ENCODE measurements around the gene TCF21. TPM values are rescaled to one million over a fixed set of nuclear protein-coding genes. Genes with fewer than 3 reads are reported as not detected.
"Not testable (repeated sequence)": the region's sequence is repeated elsewhere in the genome, so short reads cannot be mapped to it uniquely, and the experiment has no call there.

Gene TCF21
- total RNA-seq (2014; rRNA removed; shearing (Covaris generic)), result not detected in 2 replicates

DNA sequence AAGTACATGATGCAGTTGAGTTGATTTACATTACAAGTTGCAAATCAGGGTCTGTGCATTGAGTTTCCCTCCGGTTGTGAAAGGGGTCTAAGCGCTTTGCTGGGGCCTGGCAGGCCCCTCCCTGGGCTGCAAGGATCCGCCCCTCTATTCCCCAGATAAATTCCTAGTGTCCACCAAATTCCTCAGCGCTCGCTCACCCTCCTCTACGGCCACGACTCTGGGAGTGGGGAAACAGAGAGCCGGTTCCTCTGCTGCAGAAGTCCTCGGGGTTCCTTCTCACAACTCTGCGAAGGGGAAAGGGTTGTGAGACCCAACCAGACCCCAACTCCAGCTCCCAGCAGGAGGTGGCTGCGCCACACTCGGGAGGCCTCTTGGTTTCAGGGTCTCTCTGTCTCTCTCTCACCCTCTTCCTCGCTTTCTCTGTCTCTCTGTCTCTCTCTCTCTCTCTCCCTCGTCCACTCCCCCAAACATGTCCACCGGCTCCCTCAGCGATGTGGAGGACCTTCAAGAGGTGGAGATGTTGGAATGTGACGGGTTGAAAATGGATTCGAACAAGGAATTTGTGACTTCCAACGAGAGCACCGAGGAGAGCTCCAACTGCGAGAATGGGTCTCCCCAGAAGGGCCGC, at the start of gene TCF21:
Gene TCF21, plus strand, starts transcription at position 185 of the 628 bp plus-strand sequence. Its CDS starts 285 bp downstream, at position 470.
- in situ Hi-C loops (cut with HindIII; ENCODE audit: low sequenced_read_pairs), result no loop called here
- no peak for DNase-seq (ENCODE audit: low spot score)

- no peak for DNase-seq (ENCODE audit: low spot score)
- in situ Hi-C loops (cut with HindIII; ENCODE audit: low sequenced_read_pairs), result no loop called here
Observed at GRCh38 chr6:133841176-133841575, 47.7 kb upstream of the TCF21 start.

DNA sequence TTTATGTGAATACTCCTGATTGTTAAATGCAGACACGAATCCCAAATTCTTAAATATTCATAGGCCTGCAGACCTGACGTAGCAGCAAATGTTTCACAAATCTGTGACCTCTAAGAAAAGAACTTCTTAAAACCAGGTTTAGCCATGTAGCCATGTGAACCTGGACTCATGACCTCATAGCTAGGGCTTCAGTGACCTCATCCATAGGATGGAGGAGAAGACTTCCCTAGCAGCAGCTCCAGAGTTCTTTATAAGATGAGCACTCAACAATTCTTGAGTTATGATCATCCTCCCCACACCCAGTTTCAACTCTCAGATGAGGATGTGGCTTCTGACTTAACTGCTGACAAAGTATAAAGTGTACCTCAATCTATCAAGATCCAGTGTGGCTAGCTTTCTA, 45.8 kb upstream of the TCF21 start:
- in situ Hi-C loops (cut with HindIII; ENCODE audit: low sequenced_read_pairs), result no loop called here

GRCh38 chr6:133844709-133845108, 44.2 kb upstream of the TCF21 start:
- no peak for DNase-seq (ENCODE audit: low spot score)
- in situ Hi-C loops (cut with HindIII; ENCODE audit: low sequenced_read_pairs), result no loop called here

More for the DNA sequence above, 45.8 kb upstream of the TCF21 start:
- DNase-seq (ENCODE audit: low spot score), result no peak

- no peak for DNase-seq (ENCODE audit: low spot score)
- in situ Hi-C loops (cut with HindIII; ENCODE audit: low sequenced_read_pairs), result no loop called here
Observed at GRCh38 chr6:133854041-133854363, 34.9 kb upstream of the TCF21 start.

DNA sequence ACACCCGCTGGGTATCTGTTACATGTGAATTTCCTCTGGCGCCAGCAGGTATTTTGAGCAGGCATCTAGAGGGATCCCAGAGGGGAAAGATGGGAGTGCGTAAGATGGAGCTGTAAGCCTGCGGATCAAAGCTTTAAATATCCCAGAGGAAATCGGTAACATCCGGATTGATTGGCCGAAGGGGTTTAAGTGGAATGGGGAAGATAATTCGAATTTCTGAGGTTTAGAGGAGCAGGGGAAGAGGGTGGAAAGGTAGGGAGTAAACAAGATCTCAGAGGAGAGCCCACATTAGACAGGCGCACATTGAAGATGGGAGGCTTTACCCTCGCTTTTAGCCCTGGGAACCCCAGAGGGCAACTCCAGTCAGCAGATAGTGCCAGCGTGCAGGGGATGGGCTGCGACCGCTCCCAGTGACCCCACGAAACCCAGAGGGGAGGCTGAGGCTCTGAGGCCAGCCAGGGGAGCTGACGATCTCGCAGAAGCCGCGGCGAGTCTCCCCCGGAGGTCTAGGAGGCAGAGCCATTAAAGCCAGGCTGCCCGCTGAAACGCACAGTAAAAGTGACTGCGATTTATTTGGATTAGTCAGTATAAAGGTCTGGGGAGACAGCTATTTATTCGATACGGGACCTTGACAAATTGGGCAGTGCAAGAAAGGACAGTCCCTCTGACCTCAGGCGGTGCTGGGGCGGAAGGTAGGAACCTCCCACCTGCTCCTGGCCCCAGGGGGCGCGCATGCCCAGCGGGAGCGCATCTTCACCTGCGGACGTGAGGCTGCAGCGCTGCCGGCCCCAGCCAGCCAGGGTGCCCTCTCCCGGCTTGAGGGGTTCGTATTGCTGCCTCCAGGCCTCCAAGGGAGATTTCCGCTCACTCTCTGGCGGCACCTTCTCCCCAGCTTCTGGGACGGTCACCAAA, 34.3 kb upstream of the TCF21 start:
- DNase-seq (ENCODE audit: low spot score), result no peak
- in situ Hi-C loops (cut with HindIII; ENCODE audit: low sequenced_read_pairs), result no loop called here

DNA sequence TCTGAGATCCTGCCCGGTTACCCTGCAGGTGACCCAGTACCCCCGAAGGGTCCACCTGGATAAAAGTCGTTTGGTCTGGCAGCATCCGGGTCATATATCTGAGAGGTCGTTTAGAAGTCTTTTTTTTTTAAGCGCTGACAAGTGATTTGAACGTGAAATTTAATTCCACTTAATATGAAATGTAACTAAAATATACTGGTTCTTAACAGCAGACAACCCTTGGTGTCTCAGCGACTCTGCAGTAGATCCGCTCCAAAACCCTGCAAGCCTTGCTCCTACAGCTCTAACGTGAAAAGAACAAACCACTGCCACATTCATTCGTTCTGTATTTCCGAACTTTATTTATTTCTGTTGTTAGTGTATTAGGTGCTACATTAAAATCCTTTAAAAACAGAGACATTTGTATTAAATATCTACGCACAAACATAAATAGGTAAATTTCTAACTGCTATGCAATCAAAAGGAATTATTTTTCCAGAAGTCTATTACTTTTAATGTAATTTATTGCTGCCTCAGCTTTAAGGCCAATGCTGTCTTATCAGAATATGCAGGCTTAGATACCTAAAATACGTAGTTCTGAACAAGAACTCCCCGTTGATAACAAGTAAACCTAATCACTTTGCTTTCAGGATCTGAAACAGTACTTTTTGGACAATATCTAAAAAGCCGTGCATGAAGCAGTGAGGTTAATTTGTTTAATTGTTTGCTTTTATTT, 33.5 kb upstream of the TCF21 start:
- DNase-seq (ENCODE audit: low spot score), result no peak
- in situ Hi-C loops (cut with HindIII; ENCODE audit: low sequenced_read_pairs), result no loop called here

GRCh38 chr6:133855991-133856370, 32.9 kb upstream of the TCF21 start:
- in situ Hi-C loops (cut with HindIII; ENCODE audit: low sequenced_read_pairs), result no loop called here
- no peak for DNase-seq (ENCODE audit: low spot score)

DNA sequence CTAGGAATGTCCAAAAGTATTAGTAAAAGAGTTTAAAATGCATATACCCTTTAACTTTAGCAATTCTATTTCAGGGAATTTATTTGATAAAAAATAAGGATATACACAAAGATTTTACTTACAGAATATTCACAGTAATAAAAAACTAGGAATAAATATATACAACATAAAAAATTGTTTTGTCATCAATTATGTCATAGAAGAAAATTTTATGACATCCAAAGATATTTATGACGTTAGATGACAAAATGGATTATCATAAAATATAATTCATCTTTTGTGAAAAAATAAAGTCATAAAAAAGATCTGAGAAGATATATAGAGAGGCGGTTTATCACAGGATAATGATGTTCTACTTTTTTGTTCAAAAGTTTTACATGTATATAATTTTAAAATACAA, 32.0 kb upstream of the TCF21 start:
- in situ Hi-C loops (cut with HindIII; ENCODE audit: low sequenced_read_pairs), result no loop called here
- DNase-seq (ENCODE audit: low spot score), result no peak

DNA sequence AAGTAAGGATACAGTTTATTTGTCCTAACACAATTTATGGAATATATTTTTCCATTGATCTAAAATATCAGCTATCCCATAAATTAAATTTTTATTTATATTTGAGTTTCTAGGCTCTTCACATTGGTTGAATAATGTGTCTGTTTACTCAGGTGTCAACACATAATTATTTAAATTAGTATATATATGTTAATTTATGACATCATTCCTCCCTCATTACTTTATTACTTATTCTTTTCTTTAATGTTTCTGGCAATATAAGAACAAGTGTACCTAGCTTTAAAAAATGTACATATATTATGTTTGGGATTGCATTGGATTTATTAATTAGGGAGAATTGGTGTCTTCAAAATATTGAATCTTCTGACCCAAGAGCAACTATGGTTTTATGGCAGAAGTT, 31.2 kb upstream of the TCF21 start:
- in situ Hi-C loops (cut with HindIII; ENCODE audit: low sequenced_read_pairs), result no loop called here
- DNase-seq (ENCODE audit: low spot score), result no peak

- in situ Hi-C loops (cut with HindIII; ENCODE audit: low sequenced_read_pairs); DNase-seq (ENCODE audit: low spot score): not testable (repeated sequence)
Observed at GRCh38 chr6:133861337-133861736, 27.6 kb upstream of the TCF21 start.

GRCh38 chr6:133863228-133863627, 25.7 kb upstream of the TCF21 start:
- DNase-seq (ENCODE audit: low spot score), result no peak
- in situ Hi-C loops (cut with HindIII; ENCODE audit: low sequenced_read_pairs), result no loop called here

- no peak for DNase-seq (ENCODE audit: low spot score)
- in situ Hi-C loops (cut with HindIII; ENCODE audit: low sequenced_read_pairs), result no loop called here
Observed at GRCh38 chr6:133865680-133866079, 23.2 kb upstream of the TCF21 start.

- in situ Hi-C loops (cut with HindIII; ENCODE audit: low sequenced_read_pairs), result no loop called here
- no peak for DNase-seq (ENCODE audit: low spot score)
Observed at GRCh38 chr6:133871131-133871530, 17.8 kb upstream of the TCF21 start.

DNA sequence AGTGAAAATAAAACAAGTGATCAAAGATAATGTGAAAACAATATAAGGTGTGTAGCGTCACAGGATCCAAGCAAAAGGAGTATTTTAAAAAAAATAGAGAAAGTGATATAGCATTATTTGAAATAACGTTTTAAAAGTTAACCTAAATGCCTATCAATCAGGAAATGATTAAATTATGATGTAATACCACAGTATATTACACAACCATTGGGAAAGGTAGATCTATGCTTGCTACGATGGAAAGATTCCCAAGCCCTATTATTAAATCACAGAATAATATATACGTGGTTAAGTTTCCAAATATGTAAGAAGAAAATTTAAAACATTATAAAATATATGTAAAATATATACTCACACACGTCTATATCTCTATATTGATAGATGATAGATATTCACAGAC, 15.4 kb upstream of the TCF21 start:
- in situ Hi-C loops (cut with HindIII; ENCODE audit: low sequenced_read_pairs), result no loop called here
- no peak for DNase-seq (ENCODE audit: low spot score)

DNA sequence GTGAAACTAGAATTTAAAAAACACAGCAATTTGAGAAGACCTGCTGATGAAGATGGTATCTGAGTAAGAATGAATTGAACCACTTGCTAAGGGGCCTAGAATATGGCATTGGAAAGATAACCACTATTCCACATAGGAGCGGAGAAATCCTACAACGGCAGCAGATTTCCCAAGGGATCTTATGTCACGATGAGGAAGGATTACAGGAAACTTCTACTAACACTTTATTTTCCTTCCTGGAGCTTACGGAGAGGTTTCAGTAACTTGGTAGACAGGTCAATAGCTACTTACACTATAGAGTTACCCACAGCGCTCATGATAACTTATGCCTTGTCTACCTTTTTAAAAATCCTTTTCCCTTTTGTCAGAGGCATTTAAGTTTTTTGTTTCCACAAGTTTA, 11.8 kb upstream of the TCF21 start:
- in situ Hi-C loops (cut with HindIII; ENCODE audit: low sequenced_read_pairs), result no loop called here
- no peak for DNase-seq (ENCODE audit: low spot score)

- DNase-seq (ENCODE audit: low spot score), result no peak
- in situ Hi-C loops (cut with HindIII; ENCODE audit: low sequenced_read_pairs), result no loop called here
Observed at GRCh38 chr6:133880006-133880405, 8.9 kb upstream of the TCF21 start.

- DNase-seq (ENCODE audit: low spot score), result no peak
- in situ Hi-C loops (cut with HindIII; ENCODE audit: low sequenced_read_pairs), result no loop called here
Observed at GRCh38 chr6:133880896-133881295, 8.0 kb upstream of the TCF21 start.

GRCh38 chr6:133886104-133886775, 2.7 kb upstream of the TCF21 start:
- no peak for DNase-seq (ENCODE audit: low spot score)
- in situ Hi-C loops (cut with HindIII; ENCODE audit: low sequenced_read_pairs), result no loop called here
